HG03469 (cell line): ENCODE results near the gene ADORA2B.

Source experiments
- ATAC-seq: cut with Tn5 transposase; IDR thresholded peaks from one replicate; pipeline ENCODE4 v1.9.1; 2021; ENCODE audit warnings: mild to moderate bottlenecking, moderate library complexity, moderate number of reproducible peaks; ENCODE audit not compliant: unreplicated experiment

The ADORA2B gene

GRCh38 chr17:15952916-15953790, 8.2 kb downstream of the ADORA2B start:
- no peak for ATAC-seq

DNA sequence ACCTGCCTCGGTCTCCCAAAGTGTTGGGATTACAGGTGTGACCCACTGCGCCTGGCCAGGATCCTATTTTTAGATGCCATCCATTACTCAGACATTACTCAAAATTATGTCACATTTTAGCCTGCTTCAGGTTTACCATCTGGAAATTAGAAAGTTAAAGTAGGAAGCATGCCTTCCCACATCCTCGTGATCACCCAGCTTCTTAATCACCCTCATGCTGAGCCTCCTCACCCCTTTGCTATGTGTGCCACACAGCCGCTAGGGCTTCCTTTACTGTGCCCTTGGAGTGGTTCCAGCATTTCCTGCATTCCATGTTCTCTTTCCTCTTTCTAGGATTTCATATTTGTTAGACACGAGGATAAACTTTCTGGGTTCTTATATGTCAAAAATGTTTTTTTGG, 9.3 kb downstream of the ADORA2B start:
- no peak for ATAC-seq

- no peak for ATAC-seq
These were observed 11.0 kb downstream of the ADORA2B start for GRCh38 chr17:15955793-15956541.

- no peak for ATAC-seq
These were observed 12.3 kb downstream of the ADORA2B start for GRCh38 chr17:15957206-15957605.

- ATAC-seq = no peak
These were observed 12.8 kb downstream of the ADORA2B start for GRCh38 chr17:15957608-15958307.

GRCh38 chr17:15958484-15958854, 13.5 kb downstream of the ADORA2B start:
- no peak for ATAC-seq

- ATAC-seq = no peak
These were observed 18.8 kb downstream of the ADORA2B start for GRCh38 chr17:15963670-15964110.

DNA sequence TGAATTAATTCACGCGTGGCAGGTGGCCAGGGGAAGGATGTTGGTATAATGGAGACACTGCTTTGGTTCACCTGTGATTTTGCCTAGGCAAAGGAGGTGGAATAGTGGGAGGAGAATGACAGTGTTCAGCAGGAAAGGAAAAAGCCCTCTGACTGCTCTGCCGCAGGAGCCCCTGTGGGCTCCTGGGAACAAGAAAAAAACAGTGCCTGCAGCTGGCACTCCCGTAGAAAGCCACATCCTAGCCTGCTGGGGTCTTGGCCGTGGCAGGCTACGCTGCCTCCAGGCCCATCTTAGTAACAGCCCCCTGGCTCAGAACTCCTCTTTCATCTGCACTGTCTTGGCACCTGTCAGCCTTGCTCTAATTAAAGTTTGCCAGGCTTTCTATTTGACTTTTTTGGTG, 20.6 kb downstream of the ADORA2B start:
- no peak for ATAC-seq

DNA sequence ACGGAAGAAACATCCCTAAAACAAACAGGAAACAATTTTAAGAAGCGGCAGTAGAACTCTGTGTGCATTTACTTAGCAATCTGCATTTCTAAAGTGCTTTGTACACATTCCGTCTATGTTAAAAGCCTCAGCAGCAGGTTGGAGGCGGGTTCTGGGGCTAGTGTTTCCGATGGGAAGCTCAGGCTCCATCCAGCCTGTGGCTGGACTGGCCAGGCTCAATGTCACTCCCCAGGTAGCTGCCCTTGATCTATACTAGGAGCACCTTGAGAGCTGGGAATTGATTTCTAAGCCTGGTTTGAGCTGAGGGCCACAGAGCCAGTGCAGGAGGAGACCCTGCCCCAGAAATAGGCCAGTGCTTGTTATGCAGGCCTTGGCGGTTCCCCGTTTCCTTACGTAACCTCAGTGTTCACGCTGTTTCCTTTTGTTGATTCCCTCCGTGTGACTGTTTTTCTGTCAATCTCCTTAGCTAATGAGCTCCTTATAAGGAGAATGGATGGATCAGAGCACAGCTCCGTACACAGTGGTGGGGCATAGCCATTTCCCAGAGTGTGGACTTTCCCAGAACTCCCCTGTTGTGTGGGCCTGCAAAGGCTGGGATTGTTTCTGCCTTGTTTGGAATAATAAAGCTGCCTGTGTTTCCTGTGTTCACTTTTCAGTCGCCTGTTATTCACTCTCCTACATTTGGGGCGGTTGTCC, 21.4 kb downstream of the ADORA2B start:
- ATAC-seq = no peak

GRCh38 chr17:15966879-15967248, 21.9 kb downstream of the ADORA2B start:
- ATAC-seq = no peak

DNA sequence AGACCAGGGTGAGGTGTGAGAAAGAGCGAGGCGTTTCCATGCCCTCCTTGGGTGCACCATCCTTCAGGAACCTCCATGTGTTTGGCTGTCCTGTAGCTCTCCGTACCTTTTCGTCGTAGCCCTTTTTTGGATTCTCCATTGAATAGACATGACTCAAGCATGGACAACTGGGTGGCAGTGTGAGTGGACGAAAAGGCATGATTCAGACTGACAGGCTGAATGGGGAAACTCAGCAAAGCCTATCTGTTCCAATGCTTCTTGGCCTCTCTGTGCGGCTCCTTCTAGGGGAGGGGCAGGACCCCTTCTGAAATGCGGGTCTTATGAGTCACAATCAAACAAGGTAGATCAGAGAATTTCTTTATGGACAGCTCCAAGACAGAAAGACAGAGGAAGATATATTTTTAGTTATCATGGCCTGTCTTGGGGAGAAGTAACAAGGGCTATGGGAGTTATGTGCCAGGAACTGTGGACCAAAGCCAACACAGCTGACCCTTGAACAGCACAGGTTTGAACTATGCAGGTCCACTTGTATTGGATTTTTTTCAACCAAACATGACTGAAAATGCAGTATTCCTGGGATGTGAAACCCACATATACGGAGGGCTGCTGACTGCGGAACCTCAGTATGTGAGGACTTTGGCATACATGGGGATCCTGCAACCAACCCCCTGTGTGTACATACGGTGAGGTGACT, 22.9 kb downstream of the ADORA2B start:
- no peak for ATAC-seq

DNA sequence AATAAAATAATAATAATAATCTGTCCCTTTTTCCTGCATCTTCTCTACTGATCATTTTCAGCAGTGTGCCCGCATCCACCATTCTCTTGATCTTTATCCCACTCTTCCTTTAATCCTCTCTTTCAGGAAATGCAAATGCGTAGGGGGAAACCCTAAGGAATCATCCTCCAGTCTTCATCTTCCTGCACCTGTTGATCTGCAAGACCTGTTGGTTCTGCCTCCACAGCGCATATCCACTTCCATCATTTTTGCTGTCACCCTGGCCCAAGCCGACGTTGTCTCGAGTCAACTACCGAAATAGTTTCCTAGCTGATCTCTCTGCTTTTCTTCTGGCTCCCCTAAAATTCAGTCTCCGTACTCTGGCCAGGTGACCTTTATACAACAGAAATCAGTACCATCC, 24.5 kb downstream of the ADORA2B start:
- no peak for ATAC-seq

DNA sequence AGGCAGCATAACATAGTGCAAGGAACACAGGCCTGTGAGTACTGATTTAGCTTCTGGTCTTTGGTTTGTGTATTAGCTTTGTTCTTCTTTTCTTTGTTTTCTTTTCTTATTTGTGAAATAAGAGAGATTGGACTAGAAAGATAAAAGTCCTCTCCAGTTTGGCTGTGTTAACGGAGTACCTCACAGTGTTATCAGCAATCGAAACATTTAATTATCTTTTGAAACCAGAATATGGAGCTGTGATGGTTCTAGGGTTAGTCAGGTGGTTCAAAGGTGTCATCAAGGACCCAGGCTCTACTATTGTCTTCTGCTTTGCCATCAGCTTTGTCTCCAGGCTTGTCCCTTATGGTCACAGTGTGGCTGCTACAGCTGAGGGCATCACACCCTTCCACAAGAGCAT, 25.6 kb downstream of the ADORA2B start:
- no peak for ATAC-seq

- no peak for ATAC-seq
These were observed 26.3 kb downstream of the ADORA2B start for GRCh38 chr17:15971098-15971678.

DNA sequence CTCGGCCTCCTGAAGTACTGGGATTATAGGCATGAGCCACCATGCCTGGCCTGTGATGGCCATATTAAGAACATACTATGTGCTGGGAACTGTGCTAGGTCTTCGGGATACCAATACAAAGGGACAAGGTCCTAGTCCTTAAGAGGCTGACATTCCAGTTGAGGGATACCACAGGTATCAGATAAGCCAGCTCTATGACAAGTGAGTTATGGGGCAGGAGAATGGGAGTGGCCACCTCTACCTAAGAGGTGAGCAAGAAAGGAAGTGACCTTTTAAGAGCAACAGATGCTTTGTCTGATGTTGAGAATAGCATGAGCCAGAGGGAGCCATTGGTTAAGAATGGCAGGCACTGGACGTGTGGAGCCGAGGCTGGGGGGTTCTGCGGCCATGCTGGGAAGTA, 27.0 kb downstream of the ADORA2B start:
- no peak for ATAC-seq

DNA sequence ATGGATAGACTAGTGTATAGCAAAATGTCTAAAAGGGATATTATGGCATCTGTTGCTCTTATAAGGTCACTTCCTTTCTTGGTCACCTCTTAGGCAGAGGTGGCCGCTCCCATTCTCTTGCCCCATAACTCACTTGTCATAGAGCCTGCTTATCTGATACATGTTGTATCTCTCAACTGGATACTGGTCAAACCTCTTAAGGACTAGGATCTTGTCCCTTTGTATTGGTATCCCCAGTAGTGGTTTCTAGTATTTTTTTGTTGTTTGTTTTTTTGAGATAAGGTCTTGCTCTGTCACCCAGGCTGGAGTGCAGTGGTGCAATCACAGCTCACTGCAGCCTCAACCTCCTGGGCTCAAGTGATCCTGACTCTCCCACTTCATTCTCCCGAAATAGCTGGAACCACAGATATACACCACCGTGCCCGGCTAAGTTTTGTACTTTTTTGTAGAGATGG, 27.6 kb downstream of the ADORA2B start:
- ATAC-seq = no peak

GRCh38 chr17:15973016-15973415, 28.1 kb downstream of the ADORA2B start:
- no peak for ATAC-seq

GRCh38 chr17:15973834-15974233, 28.9 kb downstream of the ADORA2B start:
- ATAC-seq = no peak

DNA sequence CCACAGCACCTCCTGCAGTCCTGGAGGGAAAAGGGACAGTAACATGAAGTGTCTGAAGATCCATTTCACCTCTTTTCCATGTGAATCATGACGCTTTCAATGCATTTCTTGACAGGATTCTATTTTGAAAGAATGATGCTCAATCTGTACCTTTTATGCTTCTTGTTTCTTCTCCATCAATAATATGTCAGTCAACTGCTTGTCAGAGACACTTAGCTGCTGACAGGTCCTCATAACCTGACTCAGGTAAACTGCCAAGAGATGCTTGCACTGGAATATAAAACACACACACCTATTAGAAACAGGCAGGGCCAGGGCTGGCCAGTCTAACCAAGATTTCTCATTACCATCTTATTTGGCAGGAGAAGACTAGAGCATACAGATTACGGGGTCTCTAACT, 33.0 kb downstream of the ADORA2B start:
- ATAC-seq = no peak

DNA sequence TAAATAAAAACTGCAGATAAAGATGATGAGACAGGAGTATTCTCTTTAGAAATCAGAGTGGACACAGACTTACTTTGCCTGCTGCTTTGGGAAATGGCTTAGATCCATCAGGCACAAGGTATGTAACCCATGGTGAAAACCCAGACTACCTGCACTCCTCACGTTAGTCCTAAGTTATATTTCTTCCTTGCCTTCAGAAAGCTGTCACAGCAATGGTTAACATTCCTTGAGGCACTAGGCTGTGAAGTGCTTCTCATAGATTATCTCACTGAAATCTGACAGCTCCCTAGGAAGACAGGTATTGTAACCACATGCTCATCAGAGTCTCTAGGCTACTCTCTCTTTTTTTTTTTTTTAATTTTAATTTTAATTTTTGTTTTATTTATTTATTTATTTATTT, 33.7 kb downstream of the ADORA2B start:
- ATAC-seq = no peak
